Measurements from ENCODE around the gene UBALD2.
"Not testable (repeated sequence)": the region's sequence is repeated elsewhere in the genome, so short reads cannot be mapped to it uniquely, and the experiment has no call there.

Gene UBALD2

GRCh38 chr17:76264755-76265623, at the start of gene UBALD2:
UBALD2 (plus strand) TSS chr17:76265348; CDS start chr17:76265506, 158 bp downstream.
- DNase-seq (ENCODE audit: low spot score), result peak; percentile 99

GRCh38 chr17:76217081-76217480, 48.1 kb upstream of the UBALD2 start:
- no peak for DNase-seq (ENCODE audit: low spot score)

DNA sequence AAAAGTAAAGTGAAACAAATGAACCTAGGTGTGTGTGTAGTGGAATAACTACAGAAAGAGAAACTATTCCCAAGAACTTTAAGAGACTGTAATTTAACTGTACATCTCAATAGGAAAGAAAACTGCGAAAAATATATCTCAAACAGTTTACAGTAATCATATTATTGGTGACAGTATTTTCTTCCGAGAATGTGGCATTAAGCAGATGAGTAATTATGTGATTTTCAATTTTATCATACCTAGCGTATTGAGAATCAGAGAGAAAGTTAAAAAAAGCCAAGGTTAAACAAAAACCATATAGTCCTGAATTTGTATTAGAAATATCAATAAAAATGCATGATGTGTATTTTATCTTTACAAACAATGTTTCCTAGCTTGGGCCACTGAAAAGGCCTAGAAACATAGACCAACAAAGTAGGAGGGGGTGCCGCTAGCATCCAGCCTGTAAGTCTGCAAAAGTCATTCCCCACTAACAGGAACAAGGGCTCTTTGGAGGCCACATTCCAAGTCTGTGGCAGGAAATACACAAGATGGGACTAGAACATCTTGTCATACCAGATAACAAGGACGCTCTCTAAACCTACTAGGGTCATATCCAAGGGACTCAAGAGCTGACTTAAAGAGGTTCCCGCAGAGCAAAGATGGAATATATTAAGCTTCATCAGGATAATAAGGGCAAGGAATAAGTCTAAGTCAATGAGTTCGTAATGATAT, 45.3 kb upstream of the UBALD2 start:
- no peak for DNase-seq (ENCODE audit: low spot score)

DNA sequence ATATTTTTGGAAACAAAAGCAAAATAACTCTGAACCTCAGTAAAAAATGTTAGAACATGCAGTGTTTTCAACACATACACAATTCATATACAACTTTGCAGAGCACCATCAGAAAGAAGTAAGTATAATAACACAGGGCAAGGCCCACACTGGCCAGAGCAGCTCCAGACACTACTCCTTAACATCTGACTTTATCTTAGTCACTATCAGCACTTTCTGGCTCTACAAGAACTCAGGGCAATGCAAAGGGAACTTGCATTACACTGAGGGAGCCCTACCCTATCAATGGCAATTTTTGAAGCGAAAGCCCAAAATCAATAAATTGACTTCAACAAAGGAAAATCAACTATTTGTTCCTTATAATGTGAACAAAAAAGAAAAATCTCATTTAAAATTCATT, 41.3 kb upstream of the UBALD2 start:
- DNase-seq (ENCODE audit: low spot score), result no peak

DNA sequence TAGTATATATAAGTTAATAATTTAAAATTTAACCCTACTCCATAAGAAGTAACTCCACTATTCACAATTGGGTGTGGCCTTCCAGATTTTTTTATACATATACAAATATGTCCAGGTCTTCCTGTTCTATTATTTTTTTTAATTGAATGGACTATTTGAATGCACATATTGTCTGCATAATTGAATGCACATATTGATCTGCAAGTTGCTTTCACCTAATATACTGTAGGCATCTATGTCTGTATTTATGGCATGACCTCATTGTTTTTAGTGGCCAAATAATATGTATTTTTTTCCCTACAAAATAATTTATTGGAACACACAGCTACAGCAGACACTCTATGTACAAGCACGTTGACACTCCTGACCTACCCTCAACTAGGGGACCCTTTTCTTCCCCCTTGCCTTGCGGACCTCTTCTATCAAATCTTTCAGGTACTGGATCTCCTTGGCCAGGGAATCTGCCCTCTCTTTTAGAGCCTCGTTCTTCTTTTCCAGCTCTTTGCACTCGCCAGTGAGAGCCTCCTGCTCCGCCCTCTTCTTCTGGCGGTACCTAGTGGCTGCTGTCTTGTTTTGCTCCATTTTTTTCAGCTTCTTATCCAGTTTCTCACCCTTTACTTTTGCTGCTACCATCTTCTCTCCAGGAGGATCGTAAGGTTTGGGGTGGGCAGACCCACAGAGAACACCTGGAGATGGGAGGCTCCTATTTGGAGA, 39.6 kb upstream of the UBALD2 start:
- DNase-seq (ENCODE audit: low spot score), result not testable (repeated sequence)

- DNase-seq (ENCODE audit: low spot score), result not testable (repeated sequence)
Observed at GRCh38 chr17:76226749-76227148, 38.4 kb upstream of the UBALD2 start.

GRCh38 chr17:76232342-76232741, 32.8 kb upstream of the UBALD2 start:
- no peak for DNase-seq (ENCODE audit: low spot score)

DNA sequence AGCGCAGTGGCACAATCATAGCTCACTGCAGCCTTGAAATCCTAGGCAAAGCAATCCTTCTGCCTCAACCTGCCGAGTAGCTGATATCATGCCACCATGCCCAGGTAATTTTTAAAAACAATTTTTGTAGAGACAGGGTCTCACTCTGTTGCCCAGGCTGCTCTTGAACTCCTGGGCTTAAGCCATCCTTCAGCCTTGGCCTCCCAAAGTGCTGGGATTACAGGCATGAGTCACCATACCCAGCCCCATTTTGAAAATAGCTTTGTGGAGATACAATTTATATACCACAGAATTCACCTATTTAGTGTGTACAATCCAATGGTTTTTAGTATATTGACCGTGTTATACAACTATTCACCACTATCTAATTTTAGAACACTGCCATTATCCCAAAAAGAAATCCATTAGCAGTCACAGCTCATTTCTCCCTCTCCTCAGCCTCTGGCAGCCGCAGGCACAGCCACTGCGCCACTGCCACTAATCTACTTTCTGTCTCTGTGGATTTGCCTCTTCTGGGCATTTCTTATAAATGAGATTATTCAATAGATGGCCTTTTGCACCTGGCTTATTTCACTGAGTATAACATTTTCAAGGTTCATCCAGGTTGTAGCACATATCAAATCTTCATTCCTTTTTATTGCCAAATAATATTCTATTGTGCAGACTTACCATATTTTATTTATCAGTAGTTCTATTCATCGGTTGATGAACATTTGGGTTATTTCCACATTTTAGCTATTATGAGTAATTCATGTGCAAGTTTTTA, 31.4 kb upstream of the UBALD2 start:
- DNase-seq (ENCODE audit: low spot score), result no peak

GRCh38 chr17:76234354-76234679, 30.8 kb upstream of the UBALD2 start:
- DNase-seq (ENCODE audit: low spot score), result no peak

DNA sequence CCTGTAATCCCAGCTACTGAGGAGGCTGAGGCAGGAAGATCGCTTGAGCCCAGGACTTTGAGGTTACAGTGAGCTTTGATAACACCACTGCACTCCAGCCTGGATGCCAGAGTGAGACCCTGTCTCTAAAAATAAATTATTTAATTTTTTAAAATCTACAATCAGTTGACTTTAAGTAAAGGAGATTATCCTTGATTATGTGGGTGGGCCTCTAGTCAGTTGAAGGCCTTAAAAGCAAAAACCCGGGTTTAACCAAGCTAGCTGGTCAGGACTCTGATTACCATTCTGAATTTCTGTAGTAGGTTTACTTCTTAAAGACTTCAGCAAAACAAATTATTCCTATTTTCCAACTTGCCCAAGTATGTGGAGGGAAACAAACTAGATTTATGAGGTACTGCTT, 29.3 kb upstream of the UBALD2 start:
- no peak for DNase-seq (ENCODE audit: low spot score)

- no peak for DNase-seq (ENCODE audit: low spot score)
Observed at GRCh38 chr17:76236603-76237002, 28.5 kb upstream of the UBALD2 start.

DNA sequence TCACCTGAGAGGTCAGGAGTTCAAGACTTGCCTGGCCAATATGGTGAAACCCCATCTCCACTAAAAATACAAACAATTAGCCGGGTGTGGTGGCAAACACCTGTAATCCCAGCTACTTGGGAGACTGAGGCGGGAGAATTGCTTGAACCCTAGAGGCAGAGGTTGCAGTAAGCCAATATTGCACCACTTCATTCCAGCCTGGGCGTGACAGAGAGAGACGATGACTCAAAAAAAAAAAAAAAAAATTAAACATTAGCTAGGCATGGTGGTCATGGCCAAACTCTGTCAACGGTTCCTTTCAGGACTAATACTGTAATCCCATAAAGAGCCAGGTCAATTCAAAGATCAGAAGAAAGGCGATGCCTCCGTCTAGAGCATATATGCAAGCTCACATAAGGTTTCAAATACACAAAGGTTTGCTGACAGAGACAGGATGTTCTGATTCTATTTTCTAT, 27.3 kb upstream of the UBALD2 start:
- no peak for DNase-seq (ENCODE audit: low spot score)

DNA sequence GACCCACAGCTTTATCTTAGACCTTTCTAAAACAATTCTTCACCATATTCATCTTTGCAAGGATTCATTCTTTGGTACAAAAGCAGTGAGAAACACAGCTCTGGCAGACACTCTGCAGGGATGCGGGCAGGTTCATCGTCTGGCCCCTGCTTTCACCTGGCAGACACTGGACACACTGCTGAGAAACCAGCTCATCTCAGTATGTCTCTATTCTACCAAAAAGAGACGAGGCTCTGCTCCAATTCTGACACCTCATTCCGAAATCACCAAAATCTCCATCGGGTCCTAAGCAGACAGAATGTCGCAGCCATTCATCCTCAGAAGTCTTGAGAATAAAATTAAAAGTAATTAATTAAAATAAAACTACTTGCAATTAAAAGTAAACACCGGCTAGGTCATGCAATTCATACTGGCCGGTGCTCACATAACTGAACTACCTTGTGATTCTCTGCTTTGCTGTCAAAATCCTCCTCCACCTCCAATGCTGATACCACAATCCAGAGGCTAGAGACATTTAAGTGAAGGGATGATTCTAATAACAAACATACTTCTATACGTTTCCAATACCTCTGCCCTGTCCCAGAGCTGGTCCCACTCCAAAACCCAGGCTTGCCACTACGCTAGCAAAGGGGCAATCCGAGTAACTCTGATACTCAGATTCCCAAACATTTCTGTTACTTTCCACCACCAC, 26.2 kb upstream of the UBALD2 start:
- DNase-seq (ENCODE audit: low spot score), result no peak

DNA sequence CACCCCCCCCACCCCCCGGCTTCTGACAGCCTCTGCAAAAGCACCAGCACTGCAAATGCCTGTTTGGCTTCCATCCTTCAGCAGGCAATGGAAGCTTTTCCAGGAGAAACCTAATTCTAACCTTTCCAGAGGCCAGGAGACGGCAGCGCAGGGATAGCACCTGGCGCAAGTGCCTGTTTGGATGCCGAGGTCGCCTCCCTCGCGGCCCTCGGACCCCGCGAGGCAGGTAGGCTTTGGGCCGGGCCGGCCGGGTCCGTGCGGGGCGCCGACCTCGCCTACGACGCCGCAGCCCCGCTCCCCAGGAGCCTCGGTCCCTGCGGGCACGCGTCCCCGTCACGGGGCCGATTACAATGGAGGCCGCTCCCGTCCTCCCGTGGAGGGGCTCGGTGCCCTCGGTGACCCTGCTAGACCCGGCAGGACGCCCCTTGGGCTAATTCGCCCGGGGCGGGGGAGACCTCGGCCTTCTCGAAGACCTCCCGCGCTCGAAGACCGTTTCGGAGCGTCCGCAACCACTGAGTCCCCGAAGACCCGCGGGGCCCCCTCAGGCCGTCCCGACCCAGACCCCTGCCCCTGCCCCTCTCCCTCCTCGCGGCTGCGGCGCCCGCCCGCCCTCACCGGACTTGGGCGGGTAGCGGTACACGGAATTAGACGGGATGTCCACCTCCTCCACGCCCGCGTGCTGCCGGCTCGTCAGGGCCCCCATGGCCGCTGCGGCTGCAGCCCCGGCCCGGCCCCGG, 25.4 kb upstream of the UBALD2 start:
- DNase-seq (ENCODE audit: low spot score), result no peak

DNA sequence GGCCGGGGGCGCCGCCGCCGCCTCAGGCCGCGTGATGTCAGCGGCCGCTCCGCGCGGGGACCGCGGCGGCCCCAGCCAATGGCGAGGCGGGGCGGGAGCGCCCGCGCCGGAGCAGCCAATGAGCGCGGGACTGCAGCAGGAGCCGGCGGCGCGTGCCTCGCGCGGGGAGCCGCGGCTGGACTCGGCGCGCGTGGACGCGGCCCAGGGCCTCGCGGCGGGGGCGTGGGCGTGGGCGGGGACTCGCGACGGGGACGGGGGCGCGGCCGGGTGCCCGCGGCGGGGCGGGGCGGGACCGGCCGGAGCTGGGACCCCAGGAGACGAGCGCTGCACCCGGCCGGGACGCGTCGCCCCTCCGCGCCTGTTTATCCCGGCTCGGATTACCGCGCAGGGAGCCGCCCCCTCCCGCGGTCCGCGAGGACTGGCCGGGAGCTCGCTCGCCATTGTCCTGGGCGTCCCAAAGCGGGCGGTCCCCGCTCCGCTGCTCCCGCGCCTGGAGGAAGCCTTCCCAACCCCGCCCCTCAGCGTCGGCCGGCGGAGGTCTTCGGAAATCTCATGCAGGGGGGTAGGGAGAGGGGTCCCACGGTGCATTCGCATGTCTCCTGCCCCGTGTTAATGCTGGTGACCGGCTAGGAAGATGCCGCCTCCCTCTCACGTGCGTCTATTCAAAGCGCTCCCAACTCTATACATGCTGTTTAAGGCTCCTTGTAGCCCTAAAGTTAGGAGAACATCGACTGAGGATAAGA, 24.5 kb upstream of the UBALD2 start, which contains the start of gene RNF157:
Gene RNF157, minus strand, starts transcription at position 33 of the 743 bp plus-strand sequence. CDS start 253 bp downstream, outside the sequence.
- peak; percentile 76 for DNase-seq (ENCODE audit: low spot score)

DNA sequence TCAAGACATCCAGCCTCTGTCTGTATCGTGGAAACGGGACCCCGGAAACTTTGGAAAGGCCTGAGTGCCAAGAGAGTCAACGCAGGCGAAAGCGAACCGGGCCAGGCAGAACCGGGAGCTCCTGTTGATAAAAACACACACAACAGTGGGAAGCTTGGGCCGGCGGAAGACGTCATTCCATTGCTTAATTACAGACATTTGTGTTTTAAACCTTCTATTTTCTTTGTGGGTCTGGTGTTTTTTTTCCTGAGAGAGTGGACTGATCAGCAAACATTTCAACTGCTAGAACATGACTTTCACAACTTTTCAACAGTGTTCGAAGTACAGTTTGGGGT, 24.0 kb upstream of the UBALD2 start:
- no peak for DNase-seq (ENCODE audit: low spot score)

- no peak for DNase-seq (ENCODE audit: low spot score)
Observed at GRCh38 chr17:76241691-76242255, 23.4 kb upstream of the UBALD2 start.

GRCh38 chr17:76243826-76244679, 21.1 kb upstream of the UBALD2 start:
- DNase-seq (ENCODE audit: low spot score), result no peak

DNA sequence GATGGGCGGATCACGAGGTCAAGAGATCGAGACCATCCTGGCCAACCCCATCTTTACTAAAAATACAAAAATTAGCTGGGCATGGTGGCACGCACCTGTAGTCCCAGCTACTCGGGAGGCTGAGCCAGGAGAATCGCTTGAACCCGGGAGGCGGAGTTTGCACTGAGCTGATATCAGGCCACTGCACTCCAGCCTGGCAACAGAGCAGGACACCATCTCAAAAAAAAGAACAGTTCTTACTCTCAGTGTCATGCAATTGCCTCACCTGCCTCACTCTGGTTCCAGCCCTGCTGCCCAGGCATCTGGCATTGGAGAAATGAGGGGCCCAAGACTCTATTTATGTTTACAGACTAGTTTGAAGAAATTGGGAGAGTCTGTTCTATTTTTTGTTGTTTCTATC, 20.4 kb upstream of the UBALD2 start:
- not testable (repeated sequence) for DNase-seq (ENCODE audit: low spot score)
